HepG2 (cell line): ENCODE results near the gene SRP68. TPM values are rescaled to one million over a fixed set of nuclear protein-coding genes. Genes with fewer than 3 reads are reported as not detected.

ENCODE experiments used
- ATF1 ChIP-seq: IDR thresholded peaks from 2 replicates; pipeline ENCODE4 v1.6.1; 2016; ENCODE audit warnings: mild to moderate bottlenecking, control low read depth
- E2F1 ChIP-seq: sonication (generic); formaldehyde crosslinking; IDR thresholded peaks from 2 replicates; pipeline ENCODE4 v1.5.0; 2020; ENCODE audit warnings: missing genetic modification reagents
- HCFC1 ChIP-seq: fragments of 150-350 bp; IDR thresholded peaks from 2 replicates; pipeline ENCODE4 v1.6.1; 2014; ENCODE audit warnings: low read depth, low read length
- KDM4B ChIP-seq: sonication (generic); formaldehyde crosslinking; IDR thresholded peaks from 2 replicates; pipeline ENCODE4 v1.4.0; 2020; ENCODE audit warnings: missing genetic modification reagents
- MTF1 ChIP-seq: sonication (generic); formaldehyde crosslinking; IDR thresholded peaks from 2 replicates; pipeline ENCODE4 v1.5.0; 2020; ENCODE audit warnings: missing genetic modification reagents
- SKI ChIP-seq: fragments of 450-650 bp; IDR thresholded peaks from one replicate; pipeline ENCODE4 v1.6.1; 2018; ENCODE audit warnings: mild to moderate bottlenecking; ENCODE audit not compliant: partially characterized antibody
- SP4 ChIP-seq: sonication (generic); formaldehyde crosslinking; IDR thresholded peaks from 2 replicates; pipeline ENCODE4 v1.8.1; 2023; ENCODE audit warnings: mild to moderate bottlenecking, missing genetic modification reagents
- STAG1 ChIP-seq: sonication (generic); formaldehyde crosslinking; IDR thresholded peaks from 2 replicates; pipeline ENCODE4 v1.4.0; 2020; ENCODE audit warnings: missing genetic modification reagents
- ZBTB7B ChIP-seq: sonication (generic); formaldehyde crosslinking; IDR thresholded peaks from 2 replicates; pipeline ENCODE4 v1.4.0; 2020; ENCODE audit warnings: missing genetic modification reagents
- ZC3H13 ChIP-seq: sonication (generic); formaldehyde crosslinking; IDR thresholded peaks from 2 replicates; pipeline ENCODE4 v1.8.1; 2023; ENCODE audit warnings: mild to moderate bottlenecking, missing genetic modification reagents, moderate library complexity
- ZFP36 ChIP-seq: fragments of 150-350 bp; IDR thresholded peaks from 2 replicates; pipeline ENCODE4 v1.6.1; 2018; ENCODE audit warnings: borderline replicate concordance, low read length, low read depth; ENCODE audit not compliant: partially characterized antibody
- ZFX ChIP-seq: sonication (generic); formaldehyde crosslinking; IDR thresholded peaks from 2 replicates; pipeline ENCODE4 v1.4.0; 2020; ENCODE audit warnings: mild to moderate bottlenecking, low read depth, missing genetic modification reagents, moderate library complexity
- ZNF224 ChIP-seq: sonication (generic); formaldehyde crosslinking; IDR thresholded peaks from 2 replicates; pipeline ENCODE4 v1.5.0; 2020; ENCODE audit warnings: mild to moderate bottlenecking, missing genetic modification reagents
- ZNF251 ChIP-seq: sonication (generic); formaldehyde crosslinking; IDR thresholded peaks from 2 replicates; pipeline ENCODE4 v1.9.0; 2021; ENCODE audit warnings: mild to moderate bottlenecking, missing genetic modification reagents
- ZNF30 ChIP-seq: sonication (generic); formaldehyde crosslinking; IDR thresholded peaks from 2 replicates; pipeline ENCODE4 v1.5.0; 2020; ENCODE audit warnings: mild to moderate bottlenecking, missing genetic modification reagents
- ZNF331 ChIP-seq: sonication (generic); formaldehyde crosslinking; IDR thresholded peaks from 2 replicates; pipeline ENCODE4 v1.4.0; 2020; ENCODE audit warnings: missing genetic modification reagents
- ZNF333 ChIP-seq: sonication (generic); formaldehyde crosslinking; IDR thresholded peaks from 2 replicates; pipeline ENCODE4 v1.4.0; 2020; ENCODE audit warnings: mild to moderate bottlenecking, missing genetic modification reagents, borderline replicate concordance
- ZNF44 ChIP-seq: sonication (generic); formaldehyde crosslinking; IDR thresholded peaks from 2 replicates; pipeline ENCODE4 v1.5.1; 2020; ENCODE audit warnings: mild to moderate bottlenecking, missing genetic modification reagents
- ZNF770 ChIP-seq: sonication (generic); formaldehyde crosslinking; IDR thresholded peaks from 2 replicates; pipeline ENCODE4 v1.5.0; 2020; ENCODE audit warnings: mild to moderate bottlenecking, missing genetic modification reagents
- ZNF773 ChIP-seq: sonication (generic); formaldehyde crosslinking; IDR thresholded peaks from 2 replicates; pipeline ENCODE4 v1.4.0; 2020; ENCODE audit warnings: missing genetic modification reagents, borderline replicate concordance
- ZSCAN9 ChIP-seq: IDR thresholded peaks from 2 replicates; pipeline ENCODE4 v1.6.1; 2016; ENCODE audit warnings: borderline replicate concordance
- polyA plus RNA-seq, 8 experiments: library from polyadenylated mRNA; depleted of rRNA in 3 of 8; stranded (reverse) in 7 of 8; unstranded in 1 of 8; fragments of >200 nt; fragmentation: Illumina TruSeq in 4 of 8; extraction: Trizol in 4 of 8; gene quantifications; 2 replicates each; pipeline versions ENCODE4 v1.2.1 to v1.2.3, GENCODE V29; 2011 to 2016; ENCODE audit warnings: low read depth in 4 of 8, missing spikeins in 1 of 8, mixed read lengths in 1 of 8; ENCODE audit not compliant: insufficient read depth in 1 of 8
- total RNA-seq, 5 experiments: library from RNA; depleted of rRNA; stranded (reverse); fragments of >200 nt; fragmentation: Illumina TruSeq; extraction: Trizol; gene quantifications; 2 replicates each; pipeline ENCODE4 v1.2.3, GENCODE V29; 2016; ENCODE audit warnings: low read depth in 1 of 5
- TF ChIP-seq, protein P1 (sequence below): sonication (generic); formaldehyde crosslinking; IDR thresholded peaks from 2 replicates; pipeline ENCODE4 v1.4.0; 2020; ENCODE audit warnings: missing genetic modification reagents, borderline replicate concordance
- TF ChIP-seq, protein P2 (sequence below): sonication (generic); formaldehyde crosslinking; IDR thresholded peaks from 2 replicates; pipeline ENCODE4 v1.4.0; 2020; ENCODE audit warnings: mild to moderate bottlenecking, missing genetic modification reagents

SRP68 gene
- total and polyA plus RNA-seq, 2 of the 13 experiments (the other 11 are each of a cell fraction or from before 2014, with no cell fraction given): 39.8 to 74.3 TPM

GRCh38 chr17:76014100-76014924 is 58.0 kb downstream of the SRP68 start (continued):
- TF ChIP-seq MTF1 (CRISPR knock-in tag): no peak
- no peak for TF ChIP-seq ATF1
- peak; percentile 58; the same call in 1 of the 2 replicates for TF ChIP-seq ZC3H13 (CRISPR knock-in tag)
- TF ChIP-seq, protein P1, sequence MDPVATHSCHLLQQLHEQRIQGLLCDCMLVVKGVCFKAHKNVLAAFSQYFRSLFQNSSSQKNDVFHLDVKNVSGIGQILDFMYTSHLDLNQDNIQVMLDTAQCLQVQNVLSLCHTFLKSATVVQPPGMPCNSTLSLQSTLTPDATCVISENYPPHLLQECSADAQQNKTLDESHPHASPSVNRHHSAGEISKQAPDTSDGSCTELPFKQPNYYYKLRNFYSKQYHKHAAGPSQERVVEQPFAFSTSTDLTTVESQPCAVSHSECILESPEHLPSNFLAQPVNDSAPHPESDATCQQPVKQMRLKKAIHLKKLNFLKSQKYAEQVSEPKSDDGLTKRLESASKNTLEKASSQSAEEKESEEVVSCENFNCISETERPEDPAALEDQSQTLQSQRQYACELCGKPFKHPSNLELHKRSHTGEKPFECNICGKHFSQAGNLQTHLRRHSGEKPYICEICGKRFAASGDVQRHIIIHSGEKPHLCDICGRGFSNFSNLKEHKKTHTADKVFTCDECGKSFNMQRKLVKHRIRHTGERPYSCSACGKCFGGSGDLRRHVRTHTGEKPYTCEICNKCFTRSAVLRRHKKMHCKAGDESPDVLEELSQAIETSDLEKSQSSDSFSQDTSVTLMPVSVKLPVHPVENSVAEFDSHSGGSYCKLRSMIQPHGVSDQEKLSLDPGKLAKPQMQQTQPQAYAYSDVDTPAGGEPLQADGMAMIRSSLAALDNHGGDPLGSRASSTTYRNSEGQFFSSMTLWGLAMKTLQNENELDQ (CRISPR knock-in tag): no peak
- peak; percentile 98 for TF ChIP-seq STAG1 (CRISPR knock-in tag)
- TF ChIP-seq KDM4B (CRISPR knock-in tag): 0 out of 2 replicates have a peak, but pooled peaks have one; percentile 38
- no peak for TF ChIP-seq ZNF773 (CRISPR knock-in tag)
- no peak for TF ChIP-seq ZFP36
- peak; percentile 43; the same call in 1 of the 2 replicates for TF ChIP-seq ZNF44 (CRISPR knock-in tag)
- no peak for TF ChIP-seq E2F1 (CRISPR knock-in tag)
- no peak for TF ChIP-seq ZNF30 (CRISPR knock-in tag)
- no peak for TF ChIP-seq ZNF251 (CRISPR knock-in tag)
- peak; percentile 50; the same call in 1 of the 2 replicates for TF ChIP-seq ZNF770
- TF ChIP-seq SP4 (CRISPR knock-in tag): peak; percentile 47; the same call in 1 of the 2 replicates
- peak; percentile 64; the same call in 1 of the 2 replicates for TF ChIP-seq ZNF331 (CRISPR knock-in tag)
- peak; percentile 55 for TF ChIP-seq ZFX (CRISPR knock-in tag)
- 0 out of 2 replicates have a peak, but pooled peaks have one; percentile 77 for TF ChIP-seq ZNF224 (CRISPR knock-in tag)
- no peak for TF ChIP-seq ZSCAN9 (CRISPR knock-in tag)
- TF ChIP-seq, protein P2, sequence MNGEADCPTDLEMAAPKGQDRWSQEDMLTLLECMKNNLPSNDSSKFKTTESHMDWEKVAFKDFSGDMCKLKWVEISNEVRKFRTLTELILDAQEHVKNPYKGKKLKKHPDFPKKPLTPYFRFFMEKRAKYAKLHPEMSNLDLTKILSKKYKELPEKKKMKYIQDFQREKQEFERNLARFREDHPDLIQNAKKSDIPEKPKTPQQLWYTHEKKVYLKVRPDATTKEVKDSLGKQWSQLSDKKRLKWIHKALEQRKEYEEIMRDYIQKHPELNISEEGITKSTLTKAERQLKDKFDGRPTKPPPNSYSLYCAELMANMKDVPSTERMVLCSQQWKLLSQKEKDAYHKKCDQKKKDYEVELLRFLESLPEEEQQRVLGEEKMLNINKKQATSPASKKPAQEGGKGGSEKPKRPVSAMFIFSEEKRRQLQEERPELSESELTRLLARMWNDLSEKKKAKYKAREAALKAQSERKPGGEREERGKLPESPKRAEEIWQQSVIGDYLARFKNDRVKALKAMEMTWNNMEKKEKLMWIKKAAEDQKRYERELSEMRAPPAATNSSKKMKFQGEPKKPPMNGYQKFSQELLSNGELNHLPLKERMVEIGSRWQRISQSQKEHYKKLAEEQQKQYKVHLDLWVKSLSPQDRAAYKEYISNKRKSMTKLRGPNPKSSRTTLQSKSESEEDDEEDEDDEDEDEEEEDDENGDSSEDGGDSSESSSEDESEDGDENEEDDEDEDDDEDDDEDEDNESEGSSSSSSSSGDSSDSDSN (CRISPR knock-in tag): 0 out of 2 replicates have a peak, but pooled peaks have one; percentile 30
- no peak for TF ChIP-seq SKI
- TF ChIP-seq ZNF333 (CRISPR knock-in tag): no peak
- TF ChIP-seq HCFC1: no peak
- peak; percentile 68 for TF ChIP-seq ZBTB7B (CRISPR knock-in tag)
